A549 (cell line): Measurements from ENCODE around the gene DUSP28. TPM values are rescaled to one million over a fixed set of nuclear protein-coding genes. Genes with fewer than 3 reads are reported as not detected.
A peak's percentile ranks its signal among the peaks of the same experiment; 100 is the strongest.

Experiments used
- ATAC-seq, 2 experiments: fragments of 200-7000 bp in 1 of 2; fragments of >200 bp in 1 of 2; cut with Nextera tagmentation in 1 of 2; cut with Tn5 transposase in 1 of 2; 3 replicates each; pipeline versions ENCODE4 v1.8.0 to v1.9.1; 2018 to 2020; ENCODE audit warnings: mild to moderate bottlenecking in 1 of 2, moderate library complexity in 1 of 2
- CTCF ChIA-PET: fragments of 300-600 bp; sonication (Branson Sonifier 250); formaldehyde crosslinking; extraction: SDS; loops from one replicate; lab custom pipeline; 2021; ENCODE audit warnings: antibody characterized with exemption, inconsistent platforms; lab: Yijun Ruan, JAX
- POLR2A ChIA-PET: fragments of 350-600 bp; formaldehyde crosslinking; extraction: SDS; loops from one replicate; lab custom pipeline; 2021; ENCODE audit warnings: antibody characterized with exemption, inconsistent platforms; lab: Yijun Ruan, JAX
- DNase-seq, 2 experiments: peaks; one replicate each; pipeline versions ENCODE4 v3.0.0 to v3.0.0-alpha.2; 2011 to 2016; ENCODE audit warnings: low read depth in 1 of 2, low spot score in 1 of 2
- FAIRE-seq: peaks from 2 replicates; lab custom pipeline; 2011; peaks lifted over from hg19 to GRCh38; lab: Jason Lieb, UNC
- H3K27ac ChIP-seq, 2 experiments: fragments of >200 bp; sonication (Bioruptor Twin); formaldehyde crosslinking; 3 replicates each; pipeline ENCODE4 v1.5.1; 2016 to 2017
- H3K4me1 ChIP-seq: fragments of >200 bp; sonication (Bioruptor Twin); formaldehyde crosslinking; 3 replicates; pipeline ENCODE4 v1.6.1; 2016
- H3K4me2 ChIP-seq: fragments of >200 bp; sonication (Bioruptor Twin); formaldehyde crosslinking; 3 replicates; pipeline ENCODE4 v1.6.1; 2016
- H3K4me3 ChIP-seq: fragments of >200 bp; sonication (Bioruptor Twin); formaldehyde crosslinking; 3 replicates; pipeline ENCODE4 v1.5.1; 2016
- H3K9me3 ChIP-seq: fragments of >200 bp; sonication (Bioruptor Twin); formaldehyde crosslinking; 3 replicates; pipeline ENCODE4 v1.6.1; 2016
- BCL3 ChIP-seq: fragments of >200 bp; sonication (Bioruptor Twin); formaldehyde crosslinking; IDR thresholded peaks from 3 replicates; pipeline ENCODE4 v1.6.1; 2016
- BHLHE40 ChIP-seq: IDR thresholded peaks from 2 replicates; pipeline ENCODE4 v1.6.1; 2012; ENCODE audit warnings: low read depth, low read length, inconsistent platforms
- CHD2 ChIP-seq: fragments of 150-350 bp; IDR thresholded peaks from 2 replicates; pipeline ENCODE4 v1.6.1; 2014; ENCODE audit warnings: low read length; ENCODE audit not compliant: partially characterized antibody
- EHF ChIP-seq: fragments of 250-450 bp; sonication (Bioruptor Pico); IDR thresholded peaks from 2 replicates; pipeline ENCODE4 v1.5.0; 2020; ENCODE audit warnings: mild to moderate bottlenecking
- FOXS1 ChIP-seq: fragments of 250-450 bp; sonication (Bioruptor Pico); IDR thresholded peaks from 2 replicates; pipeline ENCODE4 v1.5.0; 2020; ENCODE audit warnings: mild to moderate bottlenecking, moderate library complexity
- HOXA7 ChIP-seq: fragments of 250-450 bp; sonication (Bioruptor Pico); IDR thresholded peaks from 2 replicates; pipeline ENCODE4 v1.5.0; 2020; ENCODE audit warnings: mild to moderate bottlenecking, moderate library complexity
- HOXB13 ChIP-seq: fragments of 250-450 bp; sonication (Bioruptor Pico); IDR thresholded peaks from 2 replicates; pipeline ENCODE4 v1.5.0; 2020; ENCODE audit warnings: low read depth, mild to moderate bottlenecking, moderate library complexity
- HOXB5 ChIP-seq: fragments of 250-450 bp; sonication (Bioruptor Pico); IDR thresholded peaks from 2 replicates; pipeline ENCODE4 v1.5.0; 2020; ENCODE audit warnings: mild to moderate bottlenecking, moderate library complexity
- JUNB ChIP-seq: fragments of >200 bp; sonication (Bioruptor Twin); formaldehyde crosslinking; IDR thresholded peaks from 2 replicates; pipeline ENCODE4 v1.6.1; 2016
- MAFK ChIP-seq: fragments of 450-650 bp; IDR thresholded peaks from 2 replicates; pipeline ENCODE4 v1.6.1; 2014; ENCODE audit not compliant: partially characterized antibody
- MAZ ChIP-seq: fragments of 150-350 bp; IDR thresholded peaks from 2 replicates; pipeline ENCODE4 v1.6.1; 2014; ENCODE audit warnings: antibody characterized with exemption, low read depth, low read length, borderline replicate concordance
- MYC ChIP-seq: IDR thresholded peaks from 2 replicates; pipeline ENCODE4 v1.6.1; 2012; ENCODE audit warnings: mild to moderate bottlenecking, inconsistent platforms, low read length, improper control_type of control experiment, borderline replicate concordance
- NR3C1 ChIP-seq: fragments of >200 bp; sonication (Bioruptor Twin); formaldehyde crosslinking; IDR thresholded peaks from 3 replicates; pipeline ENCODE4 v1.6.1; 2017
- POLR2A ChIP-seq: IDR thresholded peaks from 2 replicates; pipeline ENCODE4 v1.6.1; 2012; ENCODE audit warnings: mild to moderate bottlenecking, low read length
- RAD21 ChIP-seq, 2 experiments: fragments of >200 bp in 1 of 2; sonication (Bioruptor Twin) in 1 of 2; formaldehyde crosslinking in 1 of 2; IDR thresholded peaks in 1 of 2; conservative IDR thresholded peaks in 1 of 2; 2 replicates in 1 of 2; 3 replicates in 1 of 2; pipeline ENCODE4 v1.6.1; 2012 to 2018; ENCODE audit warnings: inconsistent platforms in 1 of 2
- RARB ChIP-seq: fragments of 250-450 bp; sonication (Bioruptor Pico); IDR thresholded peaks from 2 replicates; pipeline ENCODE4 v1.8.0; 2021; ENCODE audit warnings: mild to moderate bottlenecking, moderate library complexity
- RCOR1 ChIP-seq: fragments of 150-350 bp; IDR thresholded peaks from 2 replicates; pipeline ENCODE4 v1.6.1; 2014; ENCODE audit warnings: antibody characterized with exemption, low read length, low read depth
- SMC3 ChIP-seq: fragments of >200 bp; sonication (Bioruptor Twin); formaldehyde crosslinking; IDR thresholded peaks from 3 replicates; pipeline ENCODE4 v1.6.1; 2018; ENCODE audit warnings: inconsistent platforms
- ZC3H11A ChIP-seq: fragments of 450-650 bp; IDR thresholded peaks from 2 replicates; pipeline ENCODE4 v1.6.1; 2014; ENCODE audit warnings: antibody characterized with exemption, mild to moderate bottlenecking
- ZFP36 ChIP-seq: fragments of 450-650 bp; IDR thresholded peaks from 2 replicates; pipeline ENCODE4 v1.6.1; 2014; ENCODE audit warnings: borderline replicate concordance; ENCODE audit not compliant: partially characterized antibody
- ZNF302 ChIP-seq: fragments of 250-450 bp; sonication (Bioruptor Pico); IDR thresholded peaks from 2 replicates; pipeline ENCODE4 v1.9.0; 2021; ENCODE audit warnings: inconsistent platforms, mild to moderate bottlenecking, moderate library complexity
- WGBS: methylation state at CpG from one replicate; pipeline ENCODE4 v1.1.6; 2017; ENCODE audit errors: missing lambda C conversion rate; 5-methylcytosine and 5-hydroxymethylcytosine counted together
- polyA plus RNA-seq, 4 experiments: library from polyadenylated mRNA; depleted of rRNA in 3 of 4; stranded (reverse); fragments of >200 nt; fragmentation: RNase III in 1 of 4; extraction: RNeasy Plus Mini Kit Qiagen cat#74134 plus additional on column Dnase treatment in 1 of 4; gene quantifications; 2 replicates in 3 of 4; 3 replicates in 1 of 4; pipeline ENCODE4 v1.2.3, GENCODE V29; 2011 to 2017
- TF ChIP-seq, protein P1 (sequence below): fragments of 150-350 bp; IDR thresholded peaks from 2 replicates; pipeline ENCODE4 v1.6.1; 2014; ENCODE audit warnings: low read depth, mild to moderate bottlenecking, low read length
- TF ChIP-seq, protein P2 (sequence below): fragments of 450-650 bp; IDR thresholded peaks from 2 replicates; pipeline ENCODE4 v1.6.1; 2014; ENCODE audit warnings: antibody characterized with exemption
- TF ChIP-seq, protein P3 (sequence below): IDR thresholded peaks from 2 replicates; pipeline ENCODE4 v1.6.1; 2012
- TF ChIP-seq, protein P4 (sequence below): fragments of >200 bp; sonication (Bioruptor Twin); formaldehyde crosslinking; IDR thresholded peaks from 3 replicates; pipeline ENCODE4 v1.5.1; 2016

The DUSP28 gene
- polyA plus RNA-seq, 2 of the 4 experiments (the other 2 are of a cell fraction): 5.2 to 14.3 TPM

- TF ChIP-seq, protein P1, sequence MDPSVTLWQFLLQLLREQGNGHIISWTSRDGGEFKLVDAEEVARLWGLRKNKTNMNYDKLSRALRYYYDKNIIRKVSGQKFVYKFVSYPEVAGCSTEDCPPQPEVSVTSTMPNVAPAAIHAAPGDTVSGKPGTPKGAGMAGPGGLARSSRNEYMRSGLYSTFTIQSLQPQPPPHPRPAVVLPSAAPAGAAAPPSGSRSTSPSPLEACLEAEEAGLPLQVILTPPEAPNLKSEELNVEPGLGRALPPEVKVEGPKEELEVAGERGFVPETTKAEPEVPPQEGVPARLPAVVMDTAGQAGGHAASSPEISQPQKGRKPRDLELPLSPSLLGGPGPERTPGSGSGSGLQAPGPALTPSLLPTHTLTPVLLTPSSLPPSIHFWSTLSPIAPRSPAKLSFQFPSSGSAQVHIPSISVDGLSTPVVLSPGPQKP: no peak
- TF ChIP-seq HOXB5 (CRISPR knock-in tag) (no peak), FOXS1 (no peak), POLR2A (no peak), CHD2 (no peak), RAD21 (conservative IDR thresholded peaks at IDR 0.05 in 1 of 2, IDR thresholded peaks at IDR 0.05 in 1 of 2) (no peak), NR3C1 (no peak), BCL3 (no peak), HOXB13 (no peak), ZNF302 (CRISPR knock-in tag) (no peak)
- TF ChIP-seq, protein P2, sequence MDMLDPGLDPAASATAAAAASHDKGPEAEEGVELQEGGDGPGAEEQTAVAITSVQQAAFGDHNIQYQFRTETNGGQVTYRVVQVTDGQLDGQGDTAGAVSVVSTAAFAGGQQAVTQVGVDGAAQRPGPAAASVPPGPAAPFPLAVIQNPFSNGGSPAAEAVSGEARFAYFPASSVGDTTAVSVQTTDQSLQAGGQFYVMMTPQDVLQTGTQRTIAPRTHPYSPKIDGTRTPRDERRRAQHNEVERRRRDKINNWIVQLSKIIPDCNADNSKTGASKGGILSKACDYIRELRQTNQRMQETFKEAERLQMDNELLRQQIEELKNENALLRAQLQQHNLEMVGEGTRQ: no peak
- TF ChIP-seq, protein P3, sequence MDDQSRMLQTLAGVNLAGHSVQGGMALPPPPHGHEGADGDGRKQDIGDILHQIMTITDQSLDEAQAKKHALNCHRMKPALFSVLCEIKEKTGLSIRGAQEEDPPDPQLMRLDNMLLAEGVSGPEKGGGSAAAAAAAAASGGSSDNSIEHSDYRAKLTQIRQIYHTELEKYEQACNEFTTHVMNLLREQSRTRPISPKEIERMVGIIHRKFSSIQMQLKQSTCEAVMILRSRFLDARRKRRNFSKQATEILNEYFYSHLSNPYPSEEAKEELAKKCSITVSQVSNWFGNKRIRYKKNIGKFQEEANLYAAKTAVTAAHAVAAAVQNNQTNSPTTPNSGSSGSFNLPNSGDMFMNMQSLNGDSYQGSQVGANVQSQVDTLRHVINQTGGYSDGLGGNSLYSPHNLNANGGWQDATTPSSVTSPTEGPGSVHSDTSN: peak; percentile 12; the same call in 1 of the 2 replicates
These were observed 19.8 kb downstream of the DUSP28 start (continued) for GRCh38 chr2:240579771-240580614.

- CTCF ChIA-PET: interaction anchor here (0.8 to 1.1 kb wide), 2 partner anchors 9 to 23 kb away, joined by 3 read pairs; no protein-coding TSS in a partner anchor
- DNase-seq: no peak
- Histone ChIP-seq H3K27ac (no peak overlapping the region), H3K4me1 (peaks cover 35% of the 10 kb centered on the region), H3K4me3 (no peak overlapping the region), H3K4me2 (no peak overlapping the region), H3K9me3 (no peaks in the 10 kb centered on the region)
- no peak for FAIRE-seq
- over 99% methylated on average over 5 of the region's 5 CpGs for WGBS
- no peak for ATAC-seq
- TF ChIP-seq, protein P4, sequence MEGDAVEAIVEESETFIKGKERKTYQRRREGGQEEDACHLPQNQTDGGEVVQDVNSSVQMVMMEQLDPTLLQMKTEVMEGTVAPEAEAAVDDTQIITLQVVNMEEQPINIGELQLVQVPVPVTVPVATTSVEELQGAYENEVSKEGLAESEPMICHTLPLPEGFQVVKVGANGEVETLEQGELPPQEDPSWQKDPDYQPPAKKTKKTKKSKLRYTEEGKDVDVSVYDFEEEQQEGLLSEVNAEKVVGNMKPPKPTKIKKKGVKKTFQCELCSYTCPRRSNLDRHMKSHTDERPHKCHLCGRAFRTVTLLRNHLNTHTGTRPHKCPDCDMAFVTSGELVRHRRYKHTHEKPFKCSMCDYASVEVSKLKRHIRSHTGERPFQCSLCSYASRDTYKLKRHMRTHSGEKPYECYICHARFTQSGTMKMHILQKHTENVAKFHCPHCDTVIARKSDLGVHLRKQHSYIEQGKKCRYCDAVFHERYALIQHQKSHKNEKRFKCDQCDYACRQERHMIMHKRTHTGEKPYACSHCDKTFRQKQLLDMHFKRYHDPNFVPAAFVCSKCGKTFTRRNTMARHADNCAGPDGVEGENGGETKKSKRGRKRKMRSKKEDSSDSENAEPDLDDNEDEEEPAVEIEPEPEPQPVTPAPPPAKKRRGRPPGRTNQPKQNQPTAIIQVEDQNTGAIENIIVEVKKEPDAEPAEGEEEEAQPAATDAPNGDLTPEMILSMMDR: no peak
- no peak for TF ChIP-seq HOXA7 (CRISPR knock-in tag)
- no peak for TF ChIP-seq ZFP36
- TF ChIP-seq MAFK: no peak
- no peak for TF ChIP-seq RCOR1
- TF ChIP-seq HOXB5 (CRISPR knock-in tag): no peak
- no peak for TF ChIP-seq MAZ
- no peak for TF ChIP-seq JUNB
- TF ChIP-seq ZC3H11A: no peak
- TF ChIP-seq CHD2: no peak
- no peak for TF ChIP-seq HOXB13
- TF ChIP-seq EHF: no peak
- no peak for TF ChIP-seq BHLHE40
- no peak for TF ChIP-seq MYC
- TF ChIP-seq RARB (CRISPR knock-in tag): no peak
- no peak for TF ChIP-seq SMC3
- no peak for TF ChIP-seq FOXS1
- POLR2A ChIA-PET: no interaction called here
These were observed 21.7 kb downstream of the DUSP28 start for GRCh38 chr2:240581811-240582210.
